ENCODE measurements around the gene TBX19.

Gene TBX19

DNA sequence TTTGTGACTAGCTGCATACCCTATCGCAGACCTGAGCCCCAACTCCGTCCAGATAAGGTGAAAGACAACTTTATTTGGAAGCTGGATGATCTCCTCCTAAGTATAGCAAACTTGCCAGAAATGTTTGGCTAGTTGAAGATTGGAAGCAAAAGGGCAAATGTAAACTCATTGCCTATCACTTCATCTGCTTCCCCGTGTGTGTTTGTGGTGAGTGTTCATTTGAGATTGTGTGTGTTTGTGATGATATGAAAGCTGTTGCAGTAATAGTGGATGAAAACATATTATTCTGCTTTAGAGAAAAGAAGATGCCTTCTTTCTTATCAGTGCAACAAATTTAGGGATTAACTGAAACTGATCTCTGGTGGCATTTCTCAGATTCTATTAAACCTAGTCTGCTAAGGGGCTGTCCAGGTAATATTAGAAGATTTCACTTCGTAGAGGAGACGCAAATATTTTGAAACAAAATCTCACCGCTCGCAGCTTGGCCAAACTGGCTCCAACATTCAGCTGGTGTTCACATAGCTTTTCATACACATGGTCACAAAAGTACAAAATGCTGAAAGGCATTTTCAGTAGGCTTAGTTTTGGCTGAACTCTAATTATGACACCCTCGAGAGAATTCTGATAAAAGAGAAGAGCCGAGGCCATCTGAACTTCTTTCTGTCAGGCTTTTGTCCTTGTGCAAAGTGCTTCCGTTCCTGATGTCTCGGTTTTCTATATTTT, 1.1 kb downstream of the TBX19 start:
- no peak for DNase-seq (ENCODE audit: low read depth)

DNA sequence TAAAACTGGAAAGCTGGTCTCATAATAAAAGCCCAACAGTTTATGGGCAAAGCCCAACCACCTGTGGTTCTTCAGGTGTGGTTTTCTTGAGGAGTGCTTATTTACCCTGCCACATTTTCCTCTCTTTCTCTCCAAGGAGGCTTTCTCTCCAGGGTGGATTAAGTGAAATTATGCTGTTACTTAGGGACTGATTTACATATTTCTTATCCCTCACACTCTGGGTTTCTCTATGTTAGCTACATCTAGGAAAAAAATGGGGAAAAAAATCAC, 4.8 kb downstream of the TBX19 start:
- DNase-seq (ENCODE audit: low read depth) = no peak

DNA sequence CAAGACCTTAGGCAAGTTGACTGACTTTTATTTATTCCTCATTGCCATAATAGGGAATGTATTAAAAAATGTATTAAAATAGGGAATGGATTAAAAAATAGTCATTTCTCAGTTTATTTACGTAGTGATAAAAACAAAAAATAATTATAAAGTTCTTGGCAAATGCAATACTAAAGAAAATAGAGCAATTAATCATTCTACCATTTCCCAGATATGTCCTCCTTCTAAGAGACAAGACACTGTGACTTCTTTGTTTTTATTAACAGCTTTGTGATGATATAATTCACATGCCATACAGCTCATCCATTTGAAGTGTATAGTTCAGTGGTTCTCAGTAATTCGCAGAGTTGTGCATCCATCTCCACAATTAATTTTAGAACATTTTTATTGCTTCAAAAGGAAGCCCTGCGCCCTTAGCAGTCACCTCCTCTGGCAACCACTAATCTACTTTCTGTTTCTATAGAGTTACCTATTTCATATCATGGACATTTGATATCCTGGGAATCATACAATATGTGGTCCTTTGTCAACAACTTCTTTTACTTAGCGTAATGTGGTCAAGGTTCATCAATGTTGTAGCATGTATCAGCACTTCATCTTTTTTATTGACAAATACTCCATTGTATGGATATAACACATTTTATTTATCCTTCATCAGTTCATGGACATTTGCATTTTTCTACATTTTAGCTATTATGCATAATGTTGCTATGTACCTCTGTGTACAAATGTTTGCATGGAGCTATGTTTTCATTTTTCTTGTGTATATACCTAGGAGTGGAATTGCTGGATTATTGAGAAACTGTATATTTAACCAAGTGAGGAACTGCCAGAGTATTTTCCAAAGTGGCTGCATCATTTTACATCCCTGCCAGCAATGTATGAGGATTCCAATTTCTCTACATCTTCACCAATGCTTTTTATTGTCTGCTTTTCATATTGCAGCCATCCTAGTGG, 5.6 kb downstream of the TBX19 start:
- DNase-seq (ENCODE audit: low read depth) = no peak

DNA sequence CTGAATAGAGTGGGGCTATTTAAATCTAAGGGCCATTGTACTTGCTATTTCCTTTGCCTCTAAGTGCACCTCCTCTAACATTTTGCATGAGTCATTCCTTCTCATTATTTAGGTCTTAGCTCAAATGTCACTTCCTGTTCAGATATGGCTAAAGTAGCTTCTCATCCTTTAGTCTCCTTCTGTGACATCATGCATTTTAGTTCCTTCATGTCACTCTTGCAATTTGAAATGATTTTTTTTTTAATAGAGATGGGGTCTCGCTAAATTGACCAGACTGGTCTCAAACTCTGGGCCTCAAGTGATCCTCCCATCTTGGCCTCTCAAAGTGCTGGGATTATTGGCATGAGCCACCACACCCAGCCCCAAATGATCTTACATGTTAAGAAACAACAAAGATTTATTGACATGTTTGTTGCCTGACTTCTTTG, 6.6 kb downstream of the TBX19 start:
- DNase-seq (ENCODE audit: low read depth) = no peak

DNA sequence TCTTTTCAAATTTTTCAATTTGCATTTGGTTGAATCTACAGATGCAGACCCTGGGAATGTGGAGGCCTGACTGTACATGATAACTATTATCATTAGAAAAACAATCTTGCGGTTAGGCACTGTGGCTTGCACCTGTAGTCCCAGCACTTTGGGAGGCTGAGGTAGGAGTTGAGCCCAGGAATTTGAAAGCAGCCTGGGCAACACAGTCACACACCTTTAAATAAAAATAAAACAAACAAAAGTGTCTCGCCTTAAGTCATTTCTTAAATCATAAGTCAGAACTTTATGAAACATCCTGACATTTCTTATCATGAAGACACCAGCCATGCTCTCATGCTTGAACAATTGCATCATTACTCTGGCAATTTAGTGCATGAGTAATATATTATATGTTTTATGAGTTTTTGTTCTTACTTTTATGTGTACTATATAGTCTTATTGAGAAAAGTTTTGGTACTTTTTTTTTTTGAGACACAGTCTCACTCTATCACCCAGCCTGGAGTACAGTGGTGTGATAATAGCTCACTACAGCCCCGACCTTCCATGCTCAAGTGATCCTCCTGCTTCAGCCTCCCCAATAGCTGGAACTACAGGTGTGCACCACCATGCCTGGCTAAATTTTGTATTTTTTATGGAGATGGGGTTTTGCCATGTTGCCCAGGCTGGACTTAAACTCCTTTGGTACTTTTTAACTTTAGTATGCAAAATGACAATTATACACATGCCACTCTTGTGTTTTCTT, 7.8 kb downstream of the TBX19 start:
- DNase-seq (ENCODE audit: low read depth) = no peak

DNA sequence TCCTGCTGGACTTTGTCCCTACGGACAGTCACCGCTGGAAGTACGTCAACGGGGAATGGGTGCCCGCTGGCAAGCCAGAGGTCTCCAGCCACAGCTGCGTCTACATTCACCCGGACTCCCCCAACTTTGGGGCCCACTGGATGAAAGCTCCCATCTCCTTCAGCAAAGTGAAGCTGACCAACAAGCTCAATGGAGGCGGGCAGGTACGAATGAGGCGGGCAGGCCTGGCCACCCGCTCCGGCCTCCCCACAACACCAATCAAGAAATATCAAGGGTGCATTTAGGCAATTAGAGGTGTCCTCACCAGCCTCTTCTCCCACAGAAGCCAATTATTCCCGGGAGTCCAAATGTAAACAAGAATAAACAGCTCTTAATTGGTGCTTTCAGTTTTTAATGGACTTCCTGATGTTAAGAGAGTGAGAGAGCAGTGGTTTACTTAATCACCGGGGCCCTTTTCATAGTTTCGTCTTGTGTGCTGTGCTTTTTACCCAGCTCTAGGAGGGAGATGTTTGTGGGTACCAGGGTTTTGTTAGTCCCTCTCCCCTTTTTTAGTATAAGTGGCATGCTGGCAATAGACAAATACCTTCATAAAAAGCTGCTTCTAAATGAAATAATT, 10.7 kb downstream of the TBX19 start:
- DNase-seq (ENCODE audit: low read depth) = no peak

DNA sequence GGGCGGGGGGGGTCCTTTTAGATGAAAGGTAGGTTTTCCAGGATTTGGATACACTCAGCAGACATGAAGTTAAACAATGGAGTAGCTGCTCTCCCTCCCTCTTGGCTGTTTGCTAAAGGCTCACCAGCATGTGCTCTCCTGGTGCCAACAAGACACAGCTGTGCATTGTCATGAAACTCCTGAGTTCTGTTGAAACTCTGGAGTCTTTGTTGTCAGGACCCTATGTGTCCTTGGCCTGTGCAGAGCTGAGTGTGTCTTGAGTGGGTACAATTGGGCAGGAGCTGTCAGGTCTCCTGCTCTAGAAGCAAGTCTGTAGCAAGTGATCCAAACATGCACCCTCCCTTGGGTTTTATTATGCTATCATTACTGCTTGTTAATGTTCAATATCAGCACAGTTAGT, 12.7 kb downstream of the TBX19 start:
- no peak for DNase-seq (ENCODE audit: low read depth)

DNA sequence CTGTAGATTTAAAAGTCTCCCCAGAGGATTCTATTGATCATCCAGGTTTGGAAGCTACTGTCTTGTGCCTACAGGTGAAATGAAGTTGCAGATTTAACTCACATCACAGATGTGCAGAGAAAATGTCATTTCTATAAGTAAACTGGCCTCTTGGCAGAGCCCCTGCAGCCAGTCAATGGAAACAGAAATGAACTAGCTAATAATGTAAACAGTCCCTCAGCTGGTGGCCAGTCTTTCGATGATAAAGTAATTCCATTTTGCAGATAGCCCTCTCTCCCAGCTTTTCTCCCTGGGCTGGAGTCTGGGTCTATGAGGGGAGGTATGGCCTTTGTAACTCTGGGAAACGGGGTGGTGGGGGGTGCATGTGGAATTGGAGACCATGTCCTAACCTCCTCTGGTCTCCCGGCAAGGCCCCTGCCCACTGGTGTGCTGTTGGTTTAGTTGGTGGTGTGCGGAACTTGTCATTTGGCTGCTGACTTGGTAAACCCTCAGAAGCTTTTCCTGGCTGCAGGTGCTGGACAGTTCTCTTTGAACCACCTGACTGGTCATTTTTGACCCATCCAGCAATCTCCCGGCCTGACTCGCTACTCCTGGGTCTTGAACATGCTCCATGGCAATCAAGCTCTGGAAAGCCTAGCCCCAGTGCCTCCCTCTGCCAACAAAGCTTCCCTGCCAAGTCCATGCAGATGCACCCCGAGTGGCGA, 14.9 kb downstream of the TBX19 start:
- DNase-seq (ENCODE audit: low read depth) = no peak

DNA sequence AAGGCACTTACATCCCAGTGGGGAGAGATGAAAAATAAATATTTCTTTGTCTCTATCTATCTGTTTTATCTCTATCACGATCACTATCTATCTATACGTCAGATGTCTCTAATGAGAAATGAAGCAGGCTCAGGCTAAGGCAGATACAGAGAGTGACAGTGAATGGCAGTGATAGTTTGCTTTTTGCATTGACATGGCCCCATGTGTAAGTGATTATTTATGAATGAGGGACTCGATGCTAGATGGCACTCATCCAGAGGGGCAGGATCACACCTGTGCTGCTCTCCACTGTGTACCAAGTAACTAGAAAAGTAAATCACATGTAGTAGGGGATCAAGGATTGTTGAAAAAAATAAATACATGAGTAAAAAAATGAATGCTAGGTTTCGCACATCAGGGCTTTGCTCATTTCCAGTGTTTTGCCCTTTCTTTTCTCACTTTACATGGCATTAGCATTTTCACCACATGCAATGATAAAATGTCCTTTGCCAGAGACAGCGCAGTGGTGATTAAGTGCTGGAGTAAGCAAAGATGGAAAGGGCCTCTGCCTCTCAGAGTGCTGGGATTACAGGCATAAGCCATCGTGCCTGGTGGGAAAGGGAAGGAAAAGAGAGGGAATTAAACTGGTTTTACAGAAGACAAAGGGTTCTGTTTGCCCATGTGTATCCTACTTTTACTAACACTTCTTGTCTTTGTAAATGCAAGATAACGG, 16.5 kb downstream of the TBX19 start:
- no peak for DNase-seq (ENCODE audit: low read depth)

DNA sequence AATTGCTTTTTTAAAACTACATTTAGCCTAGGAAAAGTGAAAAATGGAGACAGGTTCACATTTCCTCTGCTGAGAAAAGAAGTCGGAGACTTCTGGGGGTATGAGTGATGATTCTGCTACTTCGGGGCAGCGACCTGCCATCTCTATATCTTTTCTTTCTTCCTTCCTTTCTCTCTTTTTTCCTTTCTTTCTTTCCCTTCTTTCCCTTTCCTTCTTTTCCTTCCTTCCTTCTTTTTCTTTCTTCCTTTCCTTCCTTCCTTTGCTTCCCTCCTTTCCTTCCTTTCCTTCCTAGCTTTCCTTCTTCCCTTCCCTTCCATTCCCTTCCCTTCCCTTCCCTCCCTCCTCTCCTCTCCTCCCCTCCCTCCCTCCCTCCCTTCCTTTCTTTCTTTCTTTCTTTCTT, 17.8 kb downstream of the TBX19 start:
- no peak for DNase-seq (ENCODE audit: low read depth)

DNA sequence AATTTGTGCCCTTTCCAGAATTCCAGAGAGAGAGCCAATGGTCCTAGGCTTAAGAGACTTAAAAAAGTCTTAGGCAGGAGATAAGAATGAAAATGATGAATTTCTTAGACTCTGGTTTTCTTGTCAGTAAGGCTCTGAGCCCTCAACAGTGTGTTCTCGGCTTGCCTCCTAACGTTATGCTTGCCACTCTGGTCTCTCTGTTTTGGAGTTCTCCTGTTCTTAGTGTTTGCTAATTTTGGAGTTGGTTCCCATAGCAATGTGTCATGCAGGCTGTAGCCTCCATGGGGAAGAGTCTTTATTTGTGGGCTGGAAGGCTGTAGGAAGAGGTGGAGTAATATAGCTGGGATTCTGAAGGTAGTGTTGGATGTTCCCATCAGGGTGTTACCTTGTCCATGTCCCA, 19.9 kb downstream of the TBX19 start:
- no peak for DNase-seq (ENCODE audit: low read depth)

DNA sequence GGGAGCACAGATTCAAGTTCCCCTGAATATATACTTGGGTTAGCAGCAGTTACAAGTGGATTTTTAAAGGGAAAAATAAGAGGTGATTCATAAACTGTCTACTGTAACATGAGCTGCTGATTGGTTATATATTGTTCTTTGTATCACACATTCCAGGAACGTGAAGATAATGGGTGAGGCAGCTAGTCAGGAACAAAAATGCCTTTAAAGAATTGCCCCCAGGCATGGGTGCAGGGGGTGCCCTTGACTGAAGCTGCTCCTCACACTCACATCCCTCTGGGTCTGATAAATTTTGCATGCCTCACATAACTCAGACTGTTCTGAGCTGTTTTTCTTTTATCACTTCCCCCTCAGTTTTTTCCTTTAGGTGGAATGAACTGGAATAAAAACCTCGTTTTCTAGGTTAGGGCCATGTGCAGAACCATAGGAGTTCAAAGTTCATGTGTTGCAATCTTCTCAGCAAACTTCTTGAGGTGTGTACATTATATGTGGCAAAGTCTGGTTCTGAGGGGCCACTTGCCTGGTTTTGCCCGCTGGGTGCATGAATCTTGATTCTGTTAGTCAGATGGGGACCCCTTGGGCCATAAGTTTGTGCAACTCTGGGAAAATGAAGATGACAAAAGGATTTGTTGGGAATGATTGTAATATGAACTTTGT, 21.1 kb downstream of the TBX19 start:
- DNase-seq (ENCODE audit: low read depth) = no peak

DNA sequence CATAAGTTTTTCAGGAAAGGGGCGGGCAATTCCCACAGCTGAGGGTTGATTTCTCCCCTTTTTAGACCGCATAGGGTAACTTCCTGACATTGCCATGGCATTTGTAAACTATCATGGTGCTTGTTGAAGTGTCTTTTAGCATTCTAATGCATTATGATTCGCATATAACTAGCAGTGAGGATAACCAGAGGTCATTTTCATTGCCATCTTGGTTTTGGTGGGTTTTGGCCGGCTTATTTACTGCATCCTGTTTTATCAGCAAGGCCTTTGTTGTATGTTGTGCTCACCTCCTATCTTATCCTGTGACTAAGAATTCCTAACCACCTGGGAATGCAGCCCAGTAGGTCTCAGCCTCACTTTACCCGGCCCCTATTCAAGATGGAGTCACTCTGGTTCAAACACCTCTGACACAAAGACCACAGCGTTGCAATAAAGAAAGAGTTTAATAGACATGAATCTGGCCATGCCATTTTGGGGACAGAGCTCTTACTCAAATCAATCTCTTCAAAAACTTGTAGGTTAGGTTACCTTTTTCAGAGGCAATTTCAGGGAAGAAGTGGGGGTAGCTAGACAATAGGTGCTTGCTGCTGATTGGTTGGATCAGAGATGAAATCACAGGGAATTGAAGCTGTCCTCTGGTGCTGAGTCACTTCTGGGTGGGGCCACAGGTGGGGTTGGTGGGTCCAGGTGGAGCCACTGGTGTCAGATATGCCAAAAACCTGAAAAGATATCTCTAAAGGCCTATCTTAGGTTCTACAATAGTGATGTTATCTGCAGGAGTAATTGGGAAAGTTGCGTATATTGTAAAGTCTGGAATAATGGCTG, 23.3 kb downstream of the TBX19 start:
- DNase-seq (ENCODE audit: low read depth) = no peak

DNA sequence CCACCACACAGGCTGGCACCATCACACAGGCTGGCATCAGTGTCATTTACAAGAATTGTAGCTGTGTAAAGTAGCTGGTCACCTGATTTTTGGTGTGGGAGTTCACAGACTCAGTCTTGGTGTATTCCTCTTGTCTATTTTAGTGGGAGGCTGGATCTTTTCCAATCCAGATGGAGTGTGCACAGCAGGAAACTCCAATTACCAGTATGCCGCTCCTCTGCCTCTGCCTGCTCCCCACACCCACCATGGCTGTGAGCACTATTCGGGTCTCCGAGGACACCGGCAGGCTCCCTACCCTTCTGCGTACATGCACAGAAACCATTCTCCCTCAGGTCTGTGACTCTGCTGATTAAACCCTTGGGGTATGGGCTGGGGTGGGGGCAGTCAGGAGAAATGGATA, 24.2 kb downstream of the TBX19 start:
- DNase-seq (ENCODE audit: low read depth) = no peak

DNA sequence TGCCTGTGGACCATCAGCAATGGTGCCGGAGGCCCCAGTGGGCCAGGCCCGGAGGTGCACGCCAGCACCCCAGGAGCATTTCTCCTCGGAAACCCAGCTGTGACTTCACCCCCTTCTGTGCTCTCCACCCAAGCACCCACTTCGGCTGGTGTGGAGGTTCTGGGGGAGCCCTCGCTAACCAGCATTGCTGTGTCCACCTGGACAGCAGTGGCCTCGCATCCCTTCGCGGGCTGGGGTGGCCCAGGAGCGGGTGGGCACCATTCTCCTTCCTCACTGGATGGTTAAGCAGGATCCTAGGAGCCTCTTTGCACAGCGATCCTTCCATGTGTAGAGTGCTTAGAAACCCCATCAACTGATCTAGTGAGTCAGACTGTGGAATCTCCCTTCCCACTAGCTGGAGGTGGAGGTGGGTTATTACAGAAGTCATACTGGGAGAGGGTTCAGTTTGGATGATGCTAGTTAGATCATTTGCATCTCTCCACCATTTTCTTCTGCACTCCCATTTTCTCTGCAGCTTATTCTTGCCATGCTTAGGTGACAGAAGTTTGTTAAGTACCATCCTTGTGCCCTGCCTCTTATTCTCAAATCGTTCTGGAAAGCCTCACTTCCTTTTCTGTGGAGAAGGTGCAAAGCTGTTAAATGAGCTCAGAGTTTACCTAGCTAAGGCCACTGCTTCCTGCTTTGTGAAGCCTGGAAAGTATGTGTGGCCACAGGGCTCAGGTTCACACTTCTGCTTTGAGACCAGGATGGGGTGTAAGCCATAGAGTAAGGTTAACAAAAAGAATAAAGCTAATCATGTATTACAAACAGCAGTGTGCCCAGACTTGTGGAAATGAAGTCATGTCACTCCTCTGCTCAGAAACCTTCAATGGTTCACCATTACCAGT, 32.3 kb downstream of the TBX19 start:
- no peak for DNase-seq (ENCODE audit: low read depth)

DNA sequence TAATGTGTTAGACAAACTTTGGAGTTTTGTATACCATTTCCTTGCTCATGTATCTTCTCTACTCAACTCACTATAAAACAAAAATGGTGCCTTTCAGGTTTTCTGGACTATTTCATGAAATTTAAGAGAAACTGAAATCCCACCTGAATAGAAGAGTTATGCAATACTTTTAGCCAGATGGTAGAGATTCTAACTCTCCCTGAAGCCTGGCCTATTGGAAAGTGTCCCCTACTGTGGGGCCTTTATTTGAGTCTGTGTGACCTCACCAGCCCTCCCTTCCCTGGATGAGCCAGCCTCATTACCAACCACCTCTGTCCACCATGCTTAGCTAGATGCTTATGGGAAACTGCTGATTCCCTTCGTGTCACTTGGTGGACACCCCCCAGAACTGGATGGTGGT, 35.5 kb downstream of the TBX19 start:
- DNase-seq (ENCODE audit: low read depth) = no peak

DNA sequence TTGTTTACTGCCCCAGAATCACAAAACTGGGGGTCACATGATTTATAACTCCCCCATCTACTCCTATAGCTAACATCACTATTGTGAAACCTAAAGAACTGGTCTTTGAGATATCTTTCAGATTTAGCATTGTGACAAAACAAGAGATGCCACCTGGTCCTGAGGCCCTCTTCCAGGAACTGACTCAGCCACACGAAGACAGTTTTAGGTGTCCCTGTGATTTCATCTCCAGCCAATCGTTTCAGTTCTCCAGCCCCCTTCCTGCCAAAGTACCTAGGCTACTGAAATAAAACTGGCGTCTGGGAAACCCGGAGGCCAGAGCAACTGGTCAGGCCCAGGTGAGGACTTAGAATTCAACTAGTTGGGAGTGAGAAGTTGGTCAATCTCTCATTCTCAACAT, 36.6 kb downstream of the TBX19 start:
- DNase-seq (ENCODE audit: low read depth) = no peak

DNA sequence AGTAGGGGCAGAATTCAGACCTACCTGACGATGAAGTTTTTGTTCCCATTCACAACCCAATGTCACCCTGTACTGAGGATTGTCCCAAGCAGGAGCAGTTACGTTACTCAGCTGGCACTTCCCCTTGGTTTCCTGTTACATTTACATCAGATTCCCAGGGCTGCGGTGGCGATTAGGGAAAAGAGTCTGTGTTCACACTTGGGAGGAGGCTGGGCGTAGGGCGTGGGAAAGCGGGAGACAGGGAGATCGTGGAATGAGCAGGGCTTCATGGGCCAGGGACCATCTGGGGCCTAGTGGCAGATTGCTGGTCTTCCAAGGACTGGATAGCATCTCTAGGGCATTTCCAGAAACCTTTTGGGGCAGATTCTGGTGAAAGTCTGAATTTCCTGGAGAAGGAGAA, 39.0 kb downstream of the TBX19 start:
- no peak for DNase-seq (ENCODE audit: low read depth)

DNA sequence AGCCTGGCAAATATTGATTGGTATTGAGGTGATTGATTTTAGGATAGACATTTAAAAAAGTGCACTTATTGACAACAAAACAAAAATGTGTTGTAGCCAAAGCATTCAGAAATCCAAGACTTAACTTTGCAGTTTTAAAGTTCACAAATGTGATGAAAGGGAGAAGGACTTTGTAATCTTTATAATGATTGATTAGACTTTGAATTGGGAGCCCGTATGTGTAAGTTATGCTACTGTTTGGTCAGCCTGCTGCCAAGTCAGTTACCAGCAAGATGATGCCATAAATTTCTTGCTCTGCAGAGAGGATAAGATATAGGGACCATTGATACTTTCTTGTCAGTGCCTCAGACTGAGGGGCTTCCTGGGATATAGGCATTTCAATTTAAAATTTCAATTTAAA, 39.5 kb downstream of the TBX19 start:
- no peak for DNase-seq (ENCODE audit: low read depth)

Measured in stimulated activated CD8-positive, alpha-beta memory T cell treated with anti-CD3 and anti-CD28 coated beads, Interleukin-12 subunit alpha, Interleukin-12 subunit beta, amount 100 ng/mL, for 4 hours (primary cell).